ENCODE data around the gene PLXNA4.

GRCh38 chr7:132351954-132352499, 224.2 kb downstream of the PLXNA4 start:
- TF ChIP-seq CTCF (optimal IDR thresholded peaks at IDR 0.05 in 1 of 3, IDR thresholded peaks at IDR 0.05 in 1 of 3, conservative IDR thresholded peaks at IDR 0.05 in 1 of 3; ENCODE audit: extremely low read depth in 1 of 3, insufficient read depth in 2 of 3, low read length in 3 of 3) (no peak), EZH2 (IDR thresholded peaks at IDR 0.05; ENCODE audit: low read length) (no peak)

All from keratinocyte (primary cell).